GM18508 (cell line): Measurements from ENCODE around the gene MAGI2.

Source experiments
- ATAC-seq: cut with Tn5 transposase; IDR thresholded peaks from one replicate; pipeline ENCODE4 v1.9.1; 2021; ENCODE audit warnings: moderate number of reproducible peaks; ENCODE audit not compliant: insufficient read depth, unreplicated experiment

MAGI2 gene

GRCh38 chr7:78769481-78770101 is 683.9 kb downstream of the MAGI2 start:
- ATAC-seq = peak; percentile 98

GRCh38 chr7:78768859-78769258 is 684.6 kb downstream of the MAGI2 start:
- no peak for ATAC-seq

DNA sequence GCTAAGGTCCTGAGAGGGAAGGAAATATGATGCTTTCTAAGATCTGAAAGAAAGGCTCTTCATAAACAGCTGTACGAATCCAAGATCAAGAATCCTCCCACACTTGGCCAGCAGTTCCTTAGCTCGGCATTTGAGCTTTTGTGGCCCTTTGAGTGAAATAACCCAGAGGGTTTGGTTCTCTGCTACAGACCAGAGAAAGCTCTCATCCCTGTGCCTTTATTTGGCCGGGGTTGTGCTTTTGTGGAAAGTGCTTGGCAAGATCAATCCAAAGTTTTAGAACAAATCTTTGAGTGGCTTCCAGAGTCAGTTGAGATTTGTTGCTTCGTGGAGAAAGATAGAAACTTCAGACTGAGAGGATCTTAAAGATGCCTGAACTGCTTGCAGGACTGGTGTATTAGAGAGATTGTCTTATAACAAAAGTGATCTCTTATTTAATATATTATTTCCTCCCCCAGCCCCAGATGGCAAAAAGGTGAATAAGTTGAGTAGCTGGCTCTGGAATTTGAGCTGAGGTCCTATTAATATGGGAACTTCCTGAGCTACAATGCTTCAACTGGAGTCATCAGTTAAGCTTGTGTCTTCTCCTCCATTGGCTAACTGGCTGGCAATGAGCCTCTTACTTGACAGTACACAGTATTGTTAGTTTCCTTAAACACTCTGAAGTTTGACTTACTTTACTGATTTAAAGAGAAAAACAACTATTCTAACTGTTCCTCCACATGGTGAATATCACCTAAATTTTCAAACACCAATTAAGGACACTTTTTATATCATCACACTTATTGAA is 687.3 kb downstream of the MAGI2 start:
- ATAC-seq = no peak

DNA sequence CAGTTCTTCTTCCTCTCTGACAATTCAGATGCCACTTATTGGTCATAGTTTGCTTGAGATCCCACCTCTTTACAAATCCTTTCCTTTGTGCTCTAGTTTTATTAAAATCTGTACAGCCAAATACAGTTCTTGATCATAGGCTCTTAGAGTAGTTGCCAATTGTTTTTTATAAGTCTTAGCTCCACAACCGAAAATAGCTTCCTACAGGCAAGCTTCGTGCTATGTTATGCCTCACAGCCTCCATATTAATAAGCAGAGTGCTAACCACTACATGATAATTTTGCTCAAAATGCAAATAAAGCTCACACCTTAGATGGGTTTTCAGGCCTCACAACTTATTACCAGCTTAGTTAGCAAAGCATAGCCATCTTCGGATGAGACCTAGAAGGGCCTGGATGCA is 688.9 kb downstream of the MAGI2 start:
- no peak for ATAC-seq

DNA sequence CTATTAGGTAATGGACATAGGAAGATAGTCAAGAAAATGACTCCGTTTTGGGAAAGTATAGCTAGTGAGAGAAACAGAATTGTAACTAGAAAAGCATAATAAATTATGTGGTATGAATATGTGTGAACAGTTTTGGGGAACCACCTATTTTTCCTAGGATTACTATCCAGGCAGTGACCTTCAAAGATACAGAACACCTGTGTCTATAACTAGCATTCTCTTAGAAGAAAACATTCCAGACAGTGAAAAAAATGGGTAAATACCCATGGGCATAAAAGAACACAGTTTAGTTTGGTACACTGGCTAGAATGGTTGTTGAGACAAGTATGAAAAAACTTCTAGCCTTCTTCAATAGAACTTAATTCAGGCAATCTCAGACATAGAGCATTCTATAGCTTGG is 690.8 kb downstream of the MAGI2 start:
- ATAC-seq = no peak

DNA sequence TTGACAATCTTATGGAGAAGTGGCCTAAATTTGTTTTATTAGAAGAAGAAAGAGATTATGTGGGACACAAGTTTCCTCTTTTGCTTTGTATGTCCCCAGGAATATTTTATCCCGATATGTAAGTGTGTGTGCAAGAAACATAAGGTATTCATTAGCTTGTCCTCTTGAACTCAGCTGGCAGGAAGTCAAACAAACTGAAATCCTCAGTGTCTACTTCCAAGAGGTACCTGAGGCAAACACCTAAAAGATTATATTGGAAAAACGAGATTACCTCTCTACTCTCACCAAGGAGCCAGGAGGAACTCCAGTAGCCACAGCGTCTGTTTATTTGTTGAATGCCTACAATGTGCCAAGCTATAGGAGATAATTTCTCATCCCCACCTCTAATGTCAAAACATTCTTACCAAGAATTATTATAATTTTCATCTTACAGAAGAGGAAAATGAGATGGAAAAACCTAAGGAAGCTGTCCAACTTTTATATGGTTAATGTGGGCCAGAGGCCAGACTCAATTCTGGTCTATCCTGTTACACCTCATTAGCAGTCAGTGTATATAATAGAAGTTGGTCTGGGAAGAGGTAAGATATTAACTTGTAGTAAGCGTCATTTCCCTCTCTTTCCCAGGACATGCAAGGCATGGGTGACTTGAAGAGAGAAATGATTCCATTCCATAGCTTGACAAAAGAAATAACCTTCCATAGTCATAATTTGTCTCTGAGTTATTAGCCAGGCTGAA is 692.7 kb downstream of the MAGI2 start:
- no peak for ATAC-seq

DNA sequence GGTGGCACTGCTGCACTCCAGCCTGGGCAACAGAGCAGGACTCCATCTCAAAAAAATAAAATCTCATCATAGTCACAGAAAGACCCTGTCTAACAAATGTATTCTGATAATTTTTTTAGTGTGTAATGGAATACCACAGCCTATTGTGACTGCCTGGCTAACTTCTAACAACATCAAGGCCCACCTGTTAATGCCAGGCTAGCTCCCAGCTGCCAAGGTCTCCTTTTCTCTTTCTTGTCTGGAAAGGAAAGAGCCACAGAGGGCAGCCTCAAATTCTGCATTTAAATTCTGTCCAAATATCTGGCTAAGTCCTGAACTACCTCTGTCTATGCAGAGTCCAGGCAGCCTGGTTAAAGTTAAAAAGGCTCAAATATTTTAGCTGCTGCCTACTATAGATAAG is 700.9 kb downstream of the MAGI2 start:
- ATAC-seq = no peak

DNA sequence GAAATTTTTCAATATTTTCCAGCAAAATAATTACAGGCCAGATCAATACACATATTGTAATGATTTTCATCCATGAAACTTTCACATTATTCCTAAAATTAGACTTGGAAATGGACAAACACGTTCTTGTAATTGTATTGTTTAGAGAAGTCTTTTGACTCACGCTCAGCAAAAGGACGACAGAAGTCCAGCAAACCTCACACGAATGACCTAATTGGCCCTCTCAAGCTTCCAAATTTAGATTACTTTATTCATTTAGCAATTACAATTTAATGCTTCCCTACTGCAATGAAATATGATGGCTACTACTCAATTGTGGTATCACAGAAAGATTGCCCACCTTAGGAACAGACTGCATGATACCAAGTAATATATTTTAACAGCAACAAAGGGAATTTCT is 702.2 kb downstream of the MAGI2 start:
- no peak for ATAC-seq

DNA sequence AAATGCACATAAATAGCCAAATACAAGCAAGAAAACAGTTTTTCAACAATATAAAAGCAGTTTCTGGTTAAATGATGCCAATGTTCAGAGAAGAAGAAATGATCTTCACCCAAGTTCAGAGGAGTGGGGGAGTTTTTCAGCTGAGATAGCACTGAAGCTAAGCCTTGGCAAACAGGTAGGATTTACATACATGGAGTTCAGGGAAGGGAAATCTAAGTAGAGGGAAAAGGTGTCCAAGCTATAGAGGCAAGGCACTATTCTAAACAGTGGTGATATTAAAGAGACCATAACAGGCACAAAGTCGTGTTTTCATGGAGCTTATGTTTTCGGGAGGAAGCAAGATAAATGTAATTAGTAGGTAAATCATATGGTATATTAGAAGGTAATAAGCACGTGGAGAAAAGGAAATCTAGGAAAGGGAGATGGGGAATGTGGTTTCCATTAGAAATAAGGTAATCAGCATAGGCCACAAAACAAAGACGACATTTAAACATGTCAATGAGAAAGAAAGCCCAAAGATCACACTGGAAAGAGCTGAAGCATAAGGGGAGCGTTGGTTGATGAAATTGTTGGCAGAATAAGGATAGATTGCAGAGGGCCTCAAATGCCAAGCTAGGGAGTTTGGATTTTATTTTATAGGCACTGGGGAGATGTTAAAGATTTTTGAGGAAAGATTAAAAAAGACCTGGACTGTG is 704.3 kb downstream of the MAGI2 start:
- ATAC-seq = no peak

- no peak for ATAC-seq
Observed at GRCh38 chr7:78747592-78747991, 705.9 kb downstream of the MAGI2 start.

GRCh38 chr7:78746301-78746700 is 707.2 kb downstream of the MAGI2 start:
- no peak for ATAC-seq

GRCh38 chr7:78742694-78743093 is 710.8 kb downstream of the MAGI2 start:
- ATAC-seq = no peak

- no peak for ATAC-seq
Observed at GRCh38 chr7:78736548-78736947, 716.9 kb downstream of the MAGI2 start.

DNA sequence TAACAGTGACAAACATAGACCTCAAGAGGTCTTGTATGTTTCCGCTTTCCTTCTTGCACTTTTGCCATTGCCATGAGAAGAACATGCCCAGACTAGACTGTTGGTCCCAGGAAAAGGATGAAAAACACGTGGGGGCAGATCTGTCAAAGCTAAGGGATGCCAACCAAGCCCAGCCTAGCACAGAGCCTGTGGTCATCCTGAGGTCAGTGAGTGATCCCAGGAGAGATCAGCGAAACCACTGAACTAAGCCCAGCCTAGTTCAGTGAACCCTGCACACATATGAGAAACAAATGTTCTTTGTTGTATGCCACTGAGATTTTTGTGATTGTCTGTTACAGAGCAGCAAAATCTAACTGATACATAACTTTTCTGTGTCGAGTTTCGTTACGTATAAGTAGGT is 718.8 kb downstream of the MAGI2 start:
- ATAC-seq = no peak

GRCh38 chr7:78720066-78720465 is 733.4 kb downstream of the MAGI2 start:
- ATAC-seq = no peak

GRCh38 chr7:78718212-78718611 is 735.3 kb downstream of the MAGI2 start:
- ATAC-seq = no peak

DNA sequence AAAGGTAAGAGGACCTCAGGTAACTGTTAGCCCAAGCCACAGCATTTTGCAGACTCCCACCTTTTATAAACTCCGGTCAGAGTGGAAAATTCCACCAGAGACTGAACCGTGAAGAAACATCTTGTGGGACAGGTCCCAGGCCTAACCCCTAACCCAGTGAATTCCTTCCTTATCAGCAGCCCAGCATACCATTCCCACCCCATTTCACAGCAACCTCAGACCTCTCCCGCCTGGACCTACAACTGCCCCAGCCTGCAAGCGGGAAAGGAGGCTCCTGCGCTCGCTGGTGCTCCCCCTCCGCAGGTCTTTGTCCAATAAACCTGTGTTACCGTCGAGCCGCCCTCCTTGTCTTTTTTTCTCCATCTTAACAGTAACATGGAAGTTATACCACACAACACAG is 736.6 kb downstream of the MAGI2 start:
- ATAC-seq = no peak

DNA sequence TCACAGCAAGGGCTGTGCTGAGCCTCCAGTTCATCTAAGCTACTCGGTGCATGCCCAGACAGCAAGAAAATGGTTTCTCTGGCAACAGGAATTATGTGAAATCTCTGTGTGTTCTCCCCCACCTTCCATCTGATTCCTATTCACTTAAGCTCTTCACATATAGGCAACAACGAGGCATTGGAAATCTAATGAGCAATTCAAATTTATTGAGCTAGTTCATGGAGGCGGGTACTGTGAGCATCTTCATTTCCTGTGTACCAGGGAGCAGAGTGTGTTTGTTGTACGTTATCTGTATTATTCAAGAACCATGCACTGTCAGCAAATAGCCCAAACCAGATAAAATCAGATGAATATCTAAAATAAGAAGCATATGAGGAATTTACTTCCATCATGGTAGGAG is 739.1 kb downstream of the MAGI2 start:
- ATAC-seq = no peak

- ATAC-seq = no peak
Observed at GRCh38 chr7:78712111-78712510, 741.4 kb downstream of the MAGI2 start.

- ATAC-seq = no peak
Observed at GRCh38 chr7:78709658-78710057, 743.8 kb downstream of the MAGI2 start.

DNA sequence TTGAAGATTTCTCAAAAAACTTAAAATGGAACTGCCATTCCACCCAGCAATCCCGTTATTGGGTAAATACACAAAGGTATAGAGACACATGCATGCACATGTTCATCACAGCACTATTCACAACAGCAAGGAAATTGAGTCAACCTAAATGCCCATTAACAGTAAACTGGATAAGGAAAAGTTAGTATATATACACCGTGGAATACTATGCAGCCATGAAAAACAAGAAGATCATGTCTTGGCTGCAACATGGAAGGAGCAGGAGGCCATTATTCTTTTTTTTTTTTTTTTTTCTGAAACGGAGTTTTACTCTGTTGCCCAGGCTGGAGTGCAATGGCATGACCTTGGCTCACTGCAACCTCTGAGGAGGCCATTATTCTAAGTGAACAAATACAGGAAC is 749.0 kb downstream of the MAGI2 start:
- ATAC-seq = no peak
